Ascending aorta (tissue), 2 donors: Measurements from ENCODE around the gene ONECUT1. TPM values are rescaled to one million over a fixed set of nuclear protein-coding genes. Genes with fewer than 3 reads are reported as not detected.

Experiments used
- DNase-seq, 2 donors: peaks; one replicate each; pipeline ENCODE4 v3.0.0-alpha.2; 2019; ENCODE audit warnings: low spot score in 2 of 2
- H3K27ac ChIP-seq, 2 donors: fragments of 200-600 bp; sonication (generic); one replicate each; pipeline ENCODE4 v1.5.1; 2016 to 2017; ENCODE audit warnings: mild to moderate bottlenecking in 1 of 2
- H3K27me3 ChIP-seq: fragments of 200-600 bp; sonication (generic); one replicate; pipeline ENCODE4 v1.5.1; 2017
- H3K36me3 ChIP-seq, 2 donors: fragments of 200-600 bp; sonication (generic); one replicate each; pipeline ENCODE4 v1.5.1; 2016
- H3K4me1 ChIP-seq, 2 donors: fragments of 200-600 bp; sonication (generic); one replicate each; pipeline ENCODE4 v1.5.1; 2016 to 2017; ENCODE audit warnings: mild to moderate bottlenecking in 1 of 2
- H3K4me3 ChIP-seq, 2 donors: fragments of 200-600 bp; sonication (generic); one replicate each; pipeline ENCODE4 v1.5.1; 2016 to 2017; ENCODE audit warnings: mild to moderate bottlenecking in 1 of 2
- H3K9me3 ChIP-seq, 2 donors: fragments of 200-600 bp; sonication (generic); one replicate each; pipeline ENCODE4 v1.5.1; 2016
- CTCF ChIP-seq, 3 experiments: fragments of 200-600 bp in 2 of 3; fragments of 450-650 bp in 1 of 3; sonication (generic) in 2 of 3; IDR thresholded peaks; one replicate each; pipeline ENCODE4 v1.5.1; 2016 to 2019; ENCODE audit warnings: antibody characterized with exemption in 3 of 3, mild to moderate bottlenecking in 1 of 3, moderate library complexity in 1 of 3
- intact Hi-C: fragments of 100-400 bp; cut with DNase I; formaldehyde crosslinking; loops from one replicate; pipeline ENCODE4 v1.15.1; 2023
- total RNA-seq: library from RNA; depleted of rRNA; stranded (reverse); fragments of >200 nt; gene quantifications from one replicate; pipeline ENCODE4 v1.1.0, GENCODE V29; 2016

The ONECUT1 gene
- total RNA-seq, 1 donor from 2014 or later: 1.5 TPM

- TF ChIP-seq CTCF (IDR thresholded peaks at IDR 0.05): no peak
- H3K27me3 ChIP-seq: peaks cover 11% of the 10 kb centered on the region
These were observed 13.6 kb upstream of the ONECUT1 start for GRCh38 chr15:52803467-52804306.

GRCh38 chr15:52803108-52803466 lies 13.0 kb upstream of the ONECUT1 start:
- intact Hi-C loops: no loop called here
- H3K9me3 ChIP-seq: no peaks in the 10 kb centered on the region
- DNase-seq: no peak
- H3K27me3 ChIP-seq: peaks cover 11% of the 10 kb centered on the region
- H3K27ac ChIP-seq: no peak overlapping the region
- H3K36me3 ChIP-seq: no peaks in the 10 kb centered on the region
- no peak for TF ChIP-seq CTCF (IDR thresholded peaks at IDR 0.05)
- peak overlapping the region in 1 of 2 donors; percentile 22 for H3K4me3 ChIP-seq
- peaks cover 4 to 22% of the 10 kb centered on the region in 2 donors for H3K4me1 ChIP-seq

More at GRCh38 chr15:52803467-52804306, 13.6 kb upstream of the ONECUT1 start:
- Histone ChIP-seq H3K9me3 (no peaks in the 10 kb centered on the region), H3K27ac (no peak overlapping the region), H3K4me3 (peak overlapping the region; percentile 22 to 39), H3K4me1 (peaks cover 4 to 22% of the 10 kb centered on the region in 2 donors), H3K36me3 (no peaks in the 10 kb centered on the region)
- intact Hi-C loops: no loop called here
- no peak for DNase-seq

GRCh38 chr15:52802110-52802509 lies 12.0 kb upstream of the ONECUT1 start:
- Histone ChIP-seq H3K36me3 (no peaks in the 10 kb centered on the region), H3K4me1 (peaks cover 4 to 22% of the 10 kb centered on the region in 2 donors), H3K9me3 (no peaks in the 10 kb centered on the region), H3K27ac (no peak overlapping the region), H3K4me3 (no peak overlapping the region), H3K27me3 (peaks cover 11% of the 10 kb centered on the region)
- intact Hi-C loops: no loop called here
- TF ChIP-seq CTCF (IDR thresholded peaks at IDR 0.05): no peak
- DNase-seq: no peak

GRCh38 chr15:52801748-52802085 lies 11.6 kb upstream of the ONECUT1 start:
- peaks cover 4 to 22% of the 10 kb centered on the region in 2 donors for H3K4me1 ChIP-seq
- no peak for TF ChIP-seq CTCF (IDR thresholded peaks at IDR 0.05)
- DNase-seq: no peak
- peaks cover 11% of the 10 kb centered on the region for H3K27me3 ChIP-seq
- H3K4me3 ChIP-seq: no peak overlapping the region
- H3K27ac ChIP-seq: no peak overlapping the region
- H3K9me3 ChIP-seq: no peaks in the 10 kb centered on the region
- intact Hi-C loops: no loop called here
- no peaks in the 10 kb centered on the region for H3K36me3 ChIP-seq

- H3K9me3 ChIP-seq: no peaks in the 10 kb centered on the region
- H3K4me1 ChIP-seq: peaks cover under 1 to 22% of the 10 kb centered on the region in 2 donors
- no peak overlapping the region for H3K4me3 ChIP-seq
- no peak for TF ChIP-seq CTCF (IDR thresholded peaks at IDR 0.05)
- no peak for DNase-seq
- H3K36me3 ChIP-seq: no peaks in the 10 kb centered on the region
- peaks cover 6% of the 10 kb centered on the region for H3K27me3 ChIP-seq
- no peak overlapping the region for H3K27ac ChIP-seq
- intact Hi-C loops: no loop called here
These were observed 11.0 kb upstream of the ONECUT1 start for GRCh38 chr15:52800828-52801747.
